CD4-positive, alpha-beta T cell treated with Interleukin-4 for 4 hours (primary cell): ENCODE results near the gene MRPL37.
"Not testable (repeated sequence)": the region's sequence is repeated elsewhere in the genome, so short reads cannot be mapped to it uniquely, and the experiment has no call there.

Experiments
- DNase-seq: peaks from one replicate; pipeline ENCODE4 v3.0.0-alpha.2; 2020

Gene MRPL37

GRCh38 chr1:54220004-54220811 lies 20.2 kb downstream of the MRPL37 start:
- DNase-seq: no peak

DNA sequence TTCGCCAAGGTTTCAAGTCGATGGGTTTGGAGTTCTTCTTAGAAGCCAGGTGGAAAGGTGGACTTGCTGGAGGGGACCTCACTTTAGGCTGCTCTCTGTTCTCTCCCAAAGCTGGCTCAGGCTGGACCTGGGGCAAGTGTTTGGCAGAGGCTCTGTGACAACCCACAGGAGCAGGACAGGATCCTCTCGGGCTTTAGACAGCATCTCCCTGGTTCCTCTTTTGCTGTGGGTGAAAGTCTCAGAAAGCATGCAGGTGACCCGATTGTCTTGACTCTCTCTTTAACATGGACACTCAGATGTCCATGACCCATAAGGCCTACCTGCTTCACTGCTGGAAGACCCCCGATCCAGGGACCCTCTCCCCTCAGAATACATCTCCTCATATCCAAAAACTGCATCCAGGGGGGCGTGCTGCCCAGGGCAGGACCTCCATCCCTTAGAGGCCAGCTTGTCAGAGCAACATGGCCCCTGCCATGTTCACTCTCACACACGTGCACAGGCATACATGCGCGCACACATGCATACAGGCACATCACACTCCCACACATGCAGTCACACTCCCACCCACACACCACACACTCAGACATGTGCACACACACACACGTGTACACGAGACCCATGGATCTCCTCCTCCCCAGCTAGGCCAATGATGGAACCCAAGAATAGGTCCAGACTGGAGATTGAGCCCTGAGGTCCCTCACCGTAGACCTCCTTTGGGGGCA lies 21.3 kb downstream of the MRPL37 start:
- no peak for DNase-seq

DNA sequence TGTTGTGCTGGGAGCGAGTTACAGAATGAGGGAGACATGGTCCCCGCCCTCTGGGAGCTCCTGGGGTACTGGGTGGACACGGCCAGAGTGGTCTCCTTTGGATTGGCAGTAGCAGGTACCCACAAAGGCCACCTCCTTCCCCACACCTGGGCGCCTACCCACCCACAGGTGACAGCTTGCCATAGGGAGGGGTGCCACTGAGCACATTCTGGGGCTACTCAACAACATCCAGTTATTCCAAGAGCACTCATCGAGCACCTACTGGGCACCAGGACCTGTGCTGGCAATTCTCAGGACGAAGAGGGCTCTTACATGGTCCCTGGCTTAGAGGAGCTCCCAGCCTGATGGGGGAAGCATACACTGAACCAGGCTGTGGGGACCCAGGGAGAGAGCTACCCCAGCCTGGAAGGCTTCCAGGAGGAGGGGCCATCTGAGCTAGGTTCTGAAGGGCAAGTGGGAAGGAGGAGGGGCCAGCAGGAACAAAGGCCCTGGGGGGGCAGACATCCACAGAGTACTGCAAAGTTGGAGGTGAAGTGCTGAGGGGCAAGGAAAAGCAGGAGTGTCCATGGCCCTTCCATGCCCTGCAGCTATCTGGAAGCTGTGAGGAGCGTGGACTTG lies 22.0 kb downstream of the MRPL37 start:
- no peak for DNase-seq

DNA sequence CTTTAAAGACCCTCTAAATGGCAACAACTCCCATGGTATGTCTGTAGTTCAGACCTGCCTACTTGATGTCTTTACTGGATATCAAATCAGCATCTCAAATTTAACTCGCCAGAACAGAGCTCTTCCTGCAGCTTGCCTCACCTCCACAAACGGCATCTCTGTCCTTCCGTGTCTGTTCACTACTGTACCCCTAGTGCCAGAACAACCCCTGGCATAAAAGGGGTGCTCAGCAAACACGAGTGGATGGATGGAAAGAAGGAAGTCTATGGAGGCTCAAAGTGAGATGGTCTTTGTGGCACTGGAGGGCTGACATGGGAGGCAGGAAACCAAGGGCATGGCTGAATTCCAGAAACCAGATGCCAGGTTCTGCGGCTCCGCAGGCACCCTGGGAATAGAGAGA lies 22.7 kb downstream of the MRPL37 start:
- no peak for DNase-seq

DNA sequence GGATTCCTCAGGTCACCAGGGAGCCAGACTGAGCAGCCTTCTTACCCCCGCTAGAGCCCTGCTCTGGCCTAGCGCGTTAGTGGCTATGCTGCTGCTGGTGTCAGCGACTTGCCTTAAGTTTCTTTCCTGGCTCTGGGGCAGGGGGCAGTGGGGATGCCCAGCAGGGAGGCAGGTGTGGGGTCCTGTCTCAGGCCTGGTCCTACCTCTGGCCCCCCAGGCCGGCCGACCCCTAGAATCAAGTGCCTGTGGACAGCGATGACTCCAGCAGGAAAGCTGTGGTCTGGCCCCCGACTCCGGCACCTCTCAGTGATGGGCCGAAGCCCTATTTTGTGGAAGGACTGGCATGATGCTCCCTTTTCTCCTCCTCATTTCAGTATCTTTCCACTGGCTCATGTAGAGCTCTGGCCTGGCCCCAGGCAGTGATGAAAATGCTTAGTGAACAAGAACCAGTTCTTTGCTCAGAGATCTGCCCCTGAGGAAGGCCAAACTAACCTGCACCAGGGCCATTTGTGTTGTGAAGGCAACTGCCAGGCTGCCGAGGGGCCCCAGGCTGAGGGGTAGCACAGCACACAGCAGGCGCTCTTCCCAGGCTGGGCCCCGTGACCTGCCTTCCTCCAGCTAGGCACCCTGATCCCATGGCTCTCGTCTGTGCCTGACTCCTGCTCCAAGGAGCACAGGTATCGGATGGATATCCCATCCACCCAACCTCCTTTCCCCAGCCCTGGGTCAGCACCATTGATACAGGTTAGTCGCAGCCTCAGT lies 23.7 kb downstream of the MRPL37 start:
- DNase-seq: no peak

DNA sequence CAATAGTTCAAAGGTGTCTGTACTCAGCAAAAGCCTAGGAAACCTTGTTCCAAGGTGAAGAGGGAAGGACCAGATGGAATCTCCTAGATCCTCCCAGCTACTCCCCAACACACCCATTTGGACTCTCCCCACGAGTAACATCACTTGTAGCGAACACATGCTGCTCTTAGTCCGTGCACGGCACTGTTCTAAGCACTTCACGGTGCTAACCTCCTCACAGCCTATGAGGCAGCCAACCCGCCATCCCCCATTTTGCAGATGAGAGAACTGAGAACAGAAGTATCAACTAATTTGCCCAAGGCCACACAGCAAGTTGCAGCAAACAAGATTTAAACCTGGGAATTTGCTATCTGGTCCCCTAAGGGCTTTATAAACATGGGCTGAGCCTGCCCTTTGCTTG lies 24.3 kb downstream of the MRPL37 start:
- DNase-seq: no peak

DNA sequence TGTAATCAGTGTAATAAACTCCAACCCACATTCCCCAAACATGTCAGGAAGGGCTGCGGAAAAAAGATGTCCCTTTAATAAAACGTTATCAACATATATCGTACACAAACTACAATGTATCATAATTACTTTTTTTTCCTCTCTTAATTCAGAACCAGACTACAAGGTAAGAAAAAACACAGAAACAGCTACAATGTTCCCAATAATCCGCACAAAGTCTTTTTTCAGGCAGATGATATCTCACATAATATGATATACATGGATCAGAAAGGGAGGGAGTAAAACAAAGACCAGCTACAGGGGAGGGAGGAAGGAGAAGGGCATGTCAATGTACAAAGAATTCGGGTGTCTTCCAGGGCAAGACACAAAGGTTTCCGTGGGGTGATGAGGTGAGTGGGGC lies 25.4 kb downstream of the MRPL37 start:
- DNase-seq: no peak

- DNase-seq: no peak
Measured at GRCh38 chr1:54225986-54226559, 26.1 kb downstream of the MRPL37 start.

- no peak for DNase-seq
Measured at GRCh38 chr1:54227091-54227602, 27.2 kb downstream of the MRPL37 start.

DNA sequence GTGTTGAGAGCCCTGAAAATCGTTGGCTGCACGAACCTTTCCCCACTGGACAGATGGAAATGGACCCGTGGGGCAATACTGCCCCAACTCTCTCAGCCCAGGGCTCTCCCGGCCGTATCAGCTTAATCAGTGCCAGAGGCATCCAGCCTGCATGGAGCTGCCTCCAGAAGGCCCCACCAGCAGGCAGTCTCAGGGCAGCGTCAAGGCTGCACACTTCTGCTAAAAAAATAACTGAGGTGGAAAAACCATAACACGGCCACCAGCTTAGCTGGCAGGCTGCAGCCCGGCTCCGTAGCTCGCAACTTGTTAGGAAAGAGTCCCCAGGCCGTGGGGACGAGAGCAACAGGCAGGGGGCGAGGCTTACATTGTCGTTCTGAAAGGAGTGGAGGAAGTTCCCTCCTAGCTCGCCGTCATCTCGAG lies 27.9 kb downstream of the MRPL37 start:
- DNase-seq: no peak

- DNase-seq: no peak
Measured at GRCh38 chr1:54228638-54229079, 28.7 kb downstream of the MRPL37 start.

DNA sequence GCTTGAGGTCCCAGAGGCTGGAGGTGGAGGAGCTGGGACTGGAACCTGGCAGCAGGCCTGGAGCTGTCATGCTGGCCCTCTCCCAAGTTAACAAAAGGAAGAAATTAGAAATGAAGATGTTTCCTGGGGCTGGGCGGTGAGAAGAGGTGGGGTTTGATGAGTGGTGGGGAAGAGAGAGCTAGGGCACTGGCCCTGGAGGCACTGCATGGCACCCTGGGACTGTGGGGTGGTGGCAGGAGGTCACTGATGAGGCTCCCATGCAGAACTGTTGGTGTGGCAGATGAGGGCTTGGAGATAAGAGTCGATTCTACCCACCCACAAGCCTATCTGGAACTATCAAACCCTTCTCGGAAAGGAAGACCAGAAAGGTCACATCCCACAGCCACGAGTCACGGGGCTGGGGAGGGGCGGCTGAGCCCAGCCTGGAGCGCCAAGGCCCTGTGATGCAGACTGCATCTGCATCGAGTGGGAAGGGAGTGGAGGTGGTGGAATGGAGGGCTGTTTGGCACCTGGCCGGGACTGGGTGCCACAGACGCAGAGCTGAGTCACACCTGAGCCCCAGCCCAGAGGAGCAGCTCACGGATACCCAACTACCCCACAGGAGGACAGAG lies 29.4 kb downstream of the MRPL37 start:
- DNase-seq: no peak

- peak; percentile 22 for DNase-seq
Measured at GRCh38 chr1:54230507-54231339, 30.8 kb downstream of the MRPL37 start.

- not testable (repeated sequence) for DNase-seq
Measured at GRCh38 chr1:54233196-54233595, 33.2 kb downstream of the MRPL37 start.

DNA sequence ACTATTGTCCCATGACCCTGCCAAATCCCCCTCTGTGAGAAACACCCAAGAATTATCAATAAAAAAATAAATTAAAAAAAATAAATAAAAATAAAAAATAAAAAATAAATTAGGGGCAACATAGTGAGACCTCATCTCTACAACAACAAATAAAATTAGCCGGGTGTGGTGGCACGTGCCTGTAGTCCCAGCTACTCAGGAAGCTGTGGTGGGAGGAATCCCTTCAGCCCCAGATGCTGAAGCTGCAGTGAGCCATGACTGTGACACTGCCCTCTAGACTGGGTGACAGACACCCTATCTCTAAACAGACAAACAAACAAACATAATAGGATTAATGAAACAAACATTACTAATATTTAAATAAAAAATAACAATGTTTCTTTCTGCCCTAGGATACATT lies 34.3 kb downstream of the MRPL37 start:
- no peak for DNase-seq

DNA sequence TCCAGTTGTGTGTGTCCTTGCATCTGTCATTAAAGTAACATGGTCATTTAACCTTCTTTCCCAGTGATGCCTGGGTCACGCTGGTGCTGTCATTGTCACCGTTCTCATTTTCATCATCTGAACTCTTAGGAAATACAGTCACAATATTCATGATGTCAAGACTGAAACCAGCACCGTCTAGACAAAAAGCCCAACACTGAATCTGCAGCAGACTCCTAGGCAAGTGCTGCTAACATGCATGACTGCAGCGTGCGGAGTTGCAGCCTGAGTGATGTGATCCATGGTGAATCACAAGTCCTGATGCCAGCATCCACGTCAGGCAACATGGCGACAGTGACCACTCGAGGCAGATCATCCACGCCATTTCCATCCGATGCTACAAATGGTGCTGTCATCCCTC lies 37.6 kb downstream of the MRPL37 start:
- DNase-seq: no peak

DNA sequence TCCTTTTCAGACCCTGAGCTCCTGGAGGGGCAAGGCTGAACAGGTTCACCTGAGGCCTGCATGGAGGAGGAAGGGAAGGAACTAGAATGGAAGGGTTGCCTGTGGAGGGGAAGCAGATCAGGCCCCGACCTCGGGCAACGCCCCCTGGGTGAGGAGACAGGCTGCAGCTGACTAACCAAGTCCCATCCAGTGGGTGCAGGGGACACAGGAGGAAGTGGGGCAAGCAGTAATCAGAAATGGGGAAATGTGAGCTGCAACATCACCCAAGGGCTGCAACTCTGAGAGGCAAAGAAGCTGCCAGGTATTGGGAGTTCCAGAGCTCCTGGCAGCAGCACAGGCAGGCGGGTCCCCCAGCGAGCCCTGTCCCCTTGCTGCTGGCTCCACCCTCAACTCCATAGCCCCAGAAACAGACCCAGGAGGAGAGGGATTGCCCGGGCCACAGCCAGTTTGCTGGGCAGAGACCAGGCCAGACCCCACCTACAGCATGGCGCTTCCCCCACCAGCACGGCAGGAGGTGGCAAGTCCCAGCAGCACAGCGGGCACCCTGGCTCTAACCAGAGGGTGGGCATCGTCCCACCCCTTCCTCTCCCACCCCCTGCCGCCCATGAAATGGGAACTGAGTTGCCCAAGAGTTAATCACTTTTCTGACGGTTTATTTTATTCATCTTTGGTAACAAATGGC lies 38.5 kb downstream of the MRPL37 start:
- no peak for DNase-seq

- DNase-seq: no peak
Measured at GRCh38 chr1:54239035-54239383, 39.0 kb downstream of the MRPL37 start.

DNA sequence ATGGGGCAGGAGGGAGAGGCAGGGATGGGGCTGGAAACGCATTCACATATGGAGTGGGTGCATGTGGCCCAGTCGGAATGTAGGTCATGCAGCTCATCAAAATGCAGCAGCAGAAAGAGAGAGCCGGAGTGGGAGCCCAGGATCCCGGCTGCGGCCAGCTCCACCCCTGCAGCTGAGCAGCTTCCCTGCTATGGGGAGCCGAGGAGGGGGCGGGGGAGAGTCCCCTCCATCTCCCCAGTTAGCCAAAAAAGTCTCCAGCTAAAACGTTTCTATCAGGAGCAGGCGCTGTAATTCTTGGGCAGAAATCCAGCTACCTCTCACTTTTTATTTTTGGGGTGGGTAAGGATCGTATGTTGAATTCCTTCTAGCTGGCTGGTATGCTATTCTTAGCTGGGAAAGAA lies 39.7 kb downstream of the MRPL37 start:
- DNase-seq: no peak

GRCh38 chr1:54240741-54241335 lies 40.9 kb downstream of the MRPL37 start:
- DNase-seq: no peak
